H1 (cell line): ENCODE data around the gene MACF1.

Experiments
- ASH2L ChIP-seq: fragments of 200-600, 300-600 bp; sonication (generic); IDR thresholded peaks from one replicate; pipeline ENCODE4 v1.7.1; 2017; ENCODE audit warnings: low read length
- CREB1 ChIP-seq: IDR thresholded peaks from 2 replicates; pipeline ENCODE4 v1.6.1; 2012; ENCODE audit warnings: inconsistent platforms
- CTCF ChIP-seq, 3 experiments: IDR thresholded peaks; 1 replicate in 2 of 3; 2 replicates in 1 of 3; pipeline versions ENCODE4 v1.5.1 to v1.6.1; 2011; ENCODE audit warnings: low read length in 3 of 3, mild to moderate bottlenecking in 3 of 3, inconsistent platforms in 2 of 3, low read depth in 1 of 3, moderate library complexity in 1 of 3; ENCODE audit not compliant: insufficient read depth in 1 of 3; ENCODE audit errors: control extremely low read depth in 1 of 3
- EZH2 ChIP-seq: fragments of 200-600 bp; sonication (generic); IDR thresholded peaks from 2 replicates; pipeline ENCODE4 v1.7.1; 2012; ENCODE audit warnings: low read depth, mild to moderate bottlenecking, moderate library complexity, low read length, inconsistent platforms; ENCODE audit not compliant: severe bottlenecking
- GABPA ChIP-seq: IDR thresholded peaks from 2 replicates; pipeline ENCODE4 v1.6.1; 2011; ENCODE audit warnings: mild to moderate bottlenecking, low read length, moderate library complexity, borderline replicate concordance; ENCODE audit not compliant: insufficient read depth
- GTF2F1 ChIP-seq: IDR thresholded peaks from 2 replicates; pipeline ENCODE4 v1.6.1; 2012; ENCODE audit warnings: low read depth, low read length, improper control_type of control experiment, borderline replicate concordance
- KDM5A ChIP-seq: fragments of 200-600 bp; IDR thresholded peaks from 2 replicates; pipeline ENCODE4 v1.7.1; 2012; ENCODE audit warnings: mild to moderate bottlenecking, low read length, inconsistent platforms, mixed read lengths
- POLR2AphosphoS5 ChIP-seq: IDR thresholded peaks from 2 replicates; pipeline ENCODE4 v1.6.1; 2011; ENCODE audit warnings: low read depth, low read length
- YY1 ChIP-seq: IDR thresholded peaks from 2 replicates; pipeline ENCODE4 v1.6.1; 2011; ENCODE audit warnings: low read depth, mild to moderate bottlenecking, low read length
- TF ChIP-seq, protein P1 (sequence below): IDR thresholded peaks from 2 replicates; pipeline ENCODE4 v1.6.1; 2012; ENCODE audit warnings: low read length, inconsistent platforms
- TF ChIP-seq, protein P2 (sequence below): IDR thresholded peaks from 2 replicates; pipeline ENCODE4 v1.6.1; 2011; ENCODE audit warnings: low read depth, mild to moderate bottlenecking, low read length; ENCODE audit not compliant: insufficient read depth

- TF ChIP-seq POLR2AphosphoS5 (no peak), CREB1 (no peak), CTCF (IDR thresholded peaks at IDR 0.05; ENCODE audit: control extremely low read depth in 1 of 3, insufficient read depth in 1 of 3, low read depth in 1 of 3, low read length in 3 of 3) (no peak), YY1 (no peak), GTF2F1 (no peak), EZH2 (no peak), KDM5A (no peak), GABPA (no peak), ASH2L (no peak)
- TF ChIP-seq, protein P1, sequence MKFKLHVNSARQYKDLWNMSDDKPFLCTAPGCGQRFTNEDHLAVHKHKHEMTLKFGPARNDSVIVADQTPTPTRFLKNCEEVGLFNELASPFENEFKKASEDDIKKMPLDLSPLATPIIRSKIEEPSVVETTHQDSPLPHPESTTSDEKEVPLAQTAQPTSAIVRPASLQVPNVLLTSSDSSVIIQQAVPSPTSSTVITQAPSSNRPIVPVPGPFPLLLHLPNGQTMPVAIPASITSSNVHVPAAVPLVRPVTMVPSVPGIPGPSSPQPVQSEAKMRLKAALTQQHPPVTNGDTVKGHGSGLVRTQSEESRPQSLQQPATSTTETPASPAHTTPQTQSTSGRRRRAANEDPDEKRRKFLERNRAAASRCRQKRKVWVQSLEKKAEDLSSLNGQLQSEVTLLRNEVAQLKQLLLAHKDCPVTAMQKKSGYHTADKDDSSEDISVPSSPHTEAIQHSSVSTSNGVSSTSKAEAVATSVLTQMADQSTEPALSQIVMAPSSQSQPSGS, result no peak
- TF ChIP-seq, protein P2, sequence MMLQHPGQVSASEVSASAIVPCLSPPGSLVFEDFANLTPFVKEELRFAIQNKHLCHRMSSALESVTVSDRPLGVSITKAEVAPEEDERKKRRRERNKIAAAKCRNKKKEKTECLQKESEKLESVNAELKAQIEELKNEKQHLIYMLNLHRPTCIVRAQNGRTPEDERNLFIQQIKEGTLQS, result no peak
These were observed 142.4 kb downstream of the MACF1 start for GRCh38 chr1:39346872-39347271.
